GM23338 (cell line): ENCODE measurements around the gene INPP5A. TPM values are rescaled to one million over a fixed set of nuclear protein-coding genes. Genes with fewer than 3 reads are reported as not detected.
A peak's percentile ranks its signal among the peaks of the same experiment; 100 is the strongest.
"Not testable (repeated sequence)": the region's sequence is repeated elsewhere in the genome, so short reads cannot be mapped to it uniquely, and the experiment has no call there.

Experiments used
- ATAC-seq: fragments of 200-7000 bp; cut with Tn5 transposase; 3 replicates; pipeline ENCODE4 v1.9.1; 2020
- DNase-seq: peaks from one replicate; pipeline ENCODE4 v3.0.0-alpha.2; 2015; ENCODE audit warnings: low spot score
- H2AFZ ChIP-seq: fragments of 200-600 bp; sonication (generic); 2 replicates; pipeline ENCODE4 v1.8.0; 2016; ENCODE audit warnings: antibody characterized with exemption, mild to moderate bottlenecking, moderate library complexity
- H3F3A ChIP-seq: fragments of 200-600 bp; sonication (generic); replicated peaks from 2 replicates; pipeline ENCODE4 v1.8.0; 2017; ENCODE audit warnings: antibody characterized with exemption, mixed run types, low read depth
- H3K27ac ChIP-seq: fragments of 200-600 bp; sonication (generic); 2 replicates; pipeline ENCODE4 v1.6.1; 2016; ENCODE audit warnings: low read depth
- H3K27me3 ChIP-seq: fragments of 200-600 bp; sonication (generic); 2 replicates; pipeline ENCODE4 v1.8.0; 2016; ENCODE audit warnings: mild to moderate bottlenecking, mixed run types, moderate library complexity; ENCODE audit not compliant: insufficient read depth
- H3K36me3 ChIP-seq: fragments of 200-600 bp; sonication (generic); 2 replicates; pipeline ENCODE4 v1.8.0; 2016; ENCODE audit warnings: mild to moderate bottlenecking; ENCODE audit not compliant: insufficient read depth
- H3K4me1 ChIP-seq: fragments of 200-600 bp; sonication (generic); 2 replicates; pipeline ENCODE4 v1.8.0; 2016; ENCODE audit warnings: mild to moderate bottlenecking, moderate library complexity; ENCODE audit not compliant: insufficient read depth
- H3K4me2 ChIP-seq: fragments of 200-600 bp; sonication (generic); 2 replicates; pipeline ENCODE4 v1.7.1; 2017; ENCODE audit warnings: mixed run types
- H3K4me3 ChIP-seq: fragments of 200-600 bp; sonication (generic); 2 replicates; pipeline ENCODE4 v1.6.1; 2016; ENCODE audit warnings: mixed run types
- H3K79me2 ChIP-seq: fragments of 200-600 bp; sonication (generic); replicated peaks from 2 replicates; pipeline ENCODE4 v1.8.0; 2017; ENCODE audit warnings: mild to moderate bottlenecking; ENCODE audit not compliant: insufficient read depth
- H3K9me2 ChIP-seq: fragments of 200-600 bp; sonication (generic); 2 replicates; pipeline ENCODE4 v1.8.0; 2017; ENCODE audit not compliant: insufficient read depth
- H4K20me1 ChIP-seq: fragments of 200-600 bp; sonication (generic); replicated peaks from 2 replicates; pipeline ENCODE4 v1.8.0; 2017; ENCODE audit warnings: mild to moderate bottlenecking; ENCODE audit not compliant: insufficient read depth
- H3K27ac Mint-ChIP-seq: 2 replicates; pipeline ENCODE4 v1.8.0; 2020; ENCODE audit warnings: inconsistent platforms, mild to moderate bottlenecking, moderate library complexity, mixed read lengths
- H3K27me3 Mint-ChIP-seq: 3 replicates; pipeline ENCODE4 v1.8.0; 2022; ENCODE audit warnings: low read depth, mild to moderate bottlenecking, moderate library complexity, mixed read lengths, inconsistent platforms; ENCODE audit not compliant: insufficient read depth, poor library complexity
- H3K36me3 Mint-ChIP-seq: 3 replicates; pipeline ENCODE4 v1.8.0; 2021; ENCODE audit warnings: low read depth, mild to moderate bottlenecking, inconsistent platforms, moderate library complexity, mixed read lengths
- H3K4me1 Mint-ChIP-seq: 3 replicates; pipeline ENCODE4 v1.8.0; 2020; ENCODE audit warnings: mild to moderate bottlenecking, inconsistent platforms, mixed read lengths
- H3K4me3 Mint-ChIP-seq: 3 replicates; pipeline ENCODE4 v1.8.0; 2021; ENCODE audit warnings: moderate library complexity, mild to moderate bottlenecking, inconsistent platforms, mixed read lengths
- H3K9me3 Mint-ChIP-seq: 3 replicates; pipeline ENCODE4 v1.8.0; 2020; ENCODE audit warnings: moderate library complexity, mild to moderate bottlenecking, inconsistent platforms, mixed read lengths
- CREB1 ChIP-seq: fragments of 250-450 bp; sonication (Bioruptor Pico); IDR thresholded peaks from 2 replicates; pipeline ENCODE4 v1.5.0; 2020; ENCODE audit warnings: low read depth, mild to moderate bottlenecking, moderate library complexity
- EZH2 ChIP-seq: fragments of 200-600 bp; sonication (generic); IDR thresholded peaks from one replicate; pipeline ENCODE4 v1.8.0; 2017; ENCODE audit warnings: antibody characterized with exemption, mild to moderate bottlenecking, low read depth; ENCODE audit not compliant: unreplicated experiment
- EZH2phosphoT487 ChIP-seq: fragments of 200-600 bp; sonication (generic); IDR thresholded peaks from one replicate; pipeline ENCODE4 v1.8.1; 2018; ENCODE audit warnings: antibody characterized with exemption; ENCODE audit not compliant: unreplicated experiment
- JUNB ChIP-seq: IDR thresholded peaks from one replicate; pipeline ENCODE4 v1.6.1; 2016; ENCODE audit warnings: antibody characterized with exemption; ENCODE audit not compliant: unreplicated experiment
- NANOG ChIP-seq: IDR thresholded peaks from 2 replicates; pipeline ENCODE4 v1.6.1; 2016; ENCODE audit warnings: antibody characterized with exemption, borderline replicate concordance
- REST ChIP-seq: IDR thresholded peaks from one replicate; pipeline ENCODE4 v1.6.1; 2018; ENCODE audit warnings: antibody characterized with exemption; ENCODE audit not compliant: unreplicated experiment
- ZNF331 ChIP-seq: fragments of 250-450 bp; sonication (Bioruptor Pico); IDR thresholded peaks from 2 replicates; pipeline ENCODE4 v1.5.0; 2020; ENCODE audit warnings: low read depth, mild to moderate bottlenecking, moderate library complexity
- polyA plus RNA-seq: library from polyadenylated mRNA; unstranded; fragments of >200 nt; fragmentation: Nextera tagmentation; extraction: Ambion mirVana; gene quantifications from 2 replicates; pipeline ENCODE4 v1.2.1, GENCODE V29; 2016
- total RNA-seq: library from RNA; depleted of rRNA; stranded (reverse); fragments of >200 nt; shearing (Covaris generic); gene quantifications from 2 replicates; pipeline ENCODE4 v1.2.3, GENCODE V29; 2014
- TF ChIP-seq, protein P1 (sequence below), 2 experiments: fragments of 200-600 bp in 1 of 2; sonication (generic) in 1 of 2; conservative IDR thresholded peaks; 2 replicates each; pipeline versions ENCODE4 v1.5.1 to v1.6.1; 2016 to 2017; ENCODE audit warnings: antibody characterized with exemption in 2 of 2, low read depth in 2 of 2, mild to moderate bottlenecking in 2 of 2, moderate library complexity in 1 of 2
- TF ChIP-seq, protein P2 (sequence below): IDR thresholded peaks from 2 replicates; pipeline ENCODE4 v1.6.1; 2016; ENCODE audit warnings: antibody characterized with exemption

INPP5A gene
- total and polyA plus RNA-seq, 2 experiments from 2014 or later = 5.9 to 40.6 TPM

DNA sequence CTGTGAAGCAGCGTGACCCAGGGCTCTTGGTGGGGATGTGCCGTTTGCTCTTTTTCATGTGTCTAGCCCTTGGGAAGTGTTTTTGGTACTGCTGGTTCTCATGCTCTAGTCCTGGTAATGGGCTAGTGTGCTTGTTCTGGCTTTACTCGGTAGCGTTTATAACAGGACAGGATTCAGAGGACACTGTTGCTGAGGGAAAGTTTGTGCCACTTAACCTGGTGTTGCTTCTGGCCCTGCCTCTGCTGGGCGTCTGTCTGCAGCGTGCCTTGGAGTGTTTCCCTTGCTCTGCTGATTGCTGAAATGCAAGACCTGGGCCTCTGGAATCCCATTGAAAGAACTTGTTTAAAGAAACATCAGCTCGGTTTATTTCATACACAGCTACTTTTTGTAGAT is 35.0 kb downstream of the INPP5A start:
- H3K4me2 ChIP-seq = peak overlapping the region; percentile 14; the same call in 1 of the 2 replicates
- no peaks in the 10 kb centered on the region for H3K27me3 ChIP-seq
- H3K4me1 ChIP-seq = peaks cover 21% of the 10 kb centered on the region
- H2AFZ ChIP-seq = no peak overlapping the region
- H4K20me1 ChIP-seq = peaks cover 14% of the 10 kb centered on the region
- no peak for DNase-seq
- H3K36me3 ChIP-seq = no peaks in the 10 kb centered on the region
- no peak overlapping the region for H3K4me3 Mint-ChIP-seq
- H3K27ac ChIP-seq = 0 out of 2 replicates have a peak overlapping the region, but pooled peaks have one; percentile 59
- H3K27me3 Mint-ChIP-seq = peaks cover 3% of the 10 kb centered on the region
- no peak overlapping the region for H3K27ac Mint-ChIP-seq
- no peaks in the 10 kb centered on the region for H3K9me3 Mint-ChIP-seq
- H3K4me3 ChIP-seq = no peak overlapping the region
- no peaks in the 10 kb centered on the region for H3K36me3 Mint-ChIP-seq
- TF ChIP-seq EZH2phosphoT487 (no peak), CREB1 (CRISPR knock-in tag) (no peak), NANOG (no peak), ZNF331 (no peak), REST (no peak), JUNB (no peak), EZH2 (no peak)
- TF ChIP-seq, protein P1, sequence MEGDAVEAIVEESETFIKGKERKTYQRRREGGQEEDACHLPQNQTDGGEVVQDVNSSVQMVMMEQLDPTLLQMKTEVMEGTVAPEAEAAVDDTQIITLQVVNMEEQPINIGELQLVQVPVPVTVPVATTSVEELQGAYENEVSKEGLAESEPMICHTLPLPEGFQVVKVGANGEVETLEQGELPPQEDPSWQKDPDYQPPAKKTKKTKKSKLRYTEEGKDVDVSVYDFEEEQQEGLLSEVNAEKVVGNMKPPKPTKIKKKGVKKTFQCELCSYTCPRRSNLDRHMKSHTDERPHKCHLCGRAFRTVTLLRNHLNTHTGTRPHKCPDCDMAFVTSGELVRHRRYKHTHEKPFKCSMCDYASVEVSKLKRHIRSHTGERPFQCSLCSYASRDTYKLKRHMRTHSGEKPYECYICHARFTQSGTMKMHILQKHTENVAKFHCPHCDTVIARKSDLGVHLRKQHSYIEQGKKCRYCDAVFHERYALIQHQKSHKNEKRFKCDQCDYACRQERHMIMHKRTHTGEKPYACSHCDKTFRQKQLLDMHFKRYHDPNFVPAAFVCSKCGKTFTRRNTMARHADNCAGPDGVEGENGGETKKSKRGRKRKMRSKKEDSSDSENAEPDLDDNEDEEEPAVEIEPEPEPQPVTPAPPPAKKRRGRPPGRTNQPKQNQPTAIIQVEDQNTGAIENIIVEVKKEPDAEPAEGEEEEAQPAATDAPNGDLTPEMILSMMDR (conservative IDR thresholded peaks at IDR 0.05; ENCODE audit: low read depth in 2 of 2) = no peak
- TF ChIP-seq, protein P2, sequence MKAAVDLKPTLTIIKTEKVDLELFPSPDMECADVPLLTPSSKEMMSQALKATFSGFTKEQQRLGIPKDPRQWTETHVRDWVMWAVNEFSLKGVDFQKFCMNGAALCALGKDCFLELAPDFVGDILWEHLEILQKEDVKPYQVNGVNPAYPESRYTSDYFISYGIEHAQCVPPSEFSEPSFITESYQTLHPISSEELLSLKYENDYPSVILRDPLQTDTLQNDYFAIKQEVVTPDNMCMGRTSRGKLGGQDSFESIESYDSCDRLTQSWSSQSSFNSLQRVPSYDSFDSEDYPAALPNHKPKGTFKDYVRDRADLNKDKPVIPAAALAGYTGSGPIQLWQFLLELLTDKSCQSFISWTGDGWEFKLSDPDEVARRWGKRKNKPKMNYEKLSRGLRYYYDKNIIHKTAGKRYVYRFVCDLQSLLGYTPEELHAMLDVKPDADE = no peak
- H3F3A ChIP-seq = 0 out of 2 replicates have a peak, but pooled peaks cover 4% of the 10 kb centered on the region
- H3K4me1 Mint-ChIP-seq = peaks cover 22% of the 10 kb centered on the region
- no peaks in the 10 kb centered on the region for H3K9me2 ChIP-seq
- no peak for ATAC-seq
- peaks cover 10% of the 10 kb centered on the region for H3K79me2 ChIP-seq

DNA sequence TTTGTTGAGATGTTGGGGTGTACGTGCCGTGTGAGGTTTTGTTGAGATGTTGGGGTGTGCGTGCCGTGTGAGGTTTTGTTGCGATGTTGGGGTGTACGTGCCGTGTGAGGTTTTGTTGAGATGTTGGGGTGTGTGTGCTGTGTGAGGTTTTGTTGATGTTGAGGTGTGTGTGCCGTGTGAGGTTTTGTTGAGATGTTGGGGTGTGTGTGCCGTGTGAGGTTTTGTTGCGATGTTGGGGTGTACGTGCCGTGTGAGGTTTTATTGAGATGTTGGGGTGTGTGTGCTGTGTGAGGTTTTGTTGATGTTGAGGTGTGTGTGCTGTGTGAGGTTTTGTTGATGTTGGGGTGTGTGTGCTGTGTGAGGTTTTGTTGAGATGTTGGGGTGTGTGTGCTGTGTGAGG is 35.4 kb downstream of the INPP5A start:
- H3K79me2 ChIP-seq, H2AFZ ChIP-seq, H3K36me3 Mint-ChIP-seq, H3F3A ChIP-seq, H3K27me3 ChIP-seq, H3K9me3 Mint-ChIP-seq, ATAC-seq, H3K9me2 ChIP-seq, H3K4me3 ChIP-seq, H3K27ac ChIP-seq, H3K4me2 ChIP-seq, H3K27me3 Mint-ChIP-seq, H3K36me3 ChIP-seq, H3K4me3 Mint-ChIP-seq, H3K27ac Mint-ChIP-seq, DNase-seq: not testable (repeated sequence)
- peaks cover 21% of the 10 kb centered on the region for H3K4me1 ChIP-seq
- peaks cover 25% of the 10 kb centered on the region for H3K4me1 Mint-ChIP-seq
- H4K20me1 ChIP-seq = peaks cover 14% of the 10 kb centered on the region
